ENCODE results near the gene CRIM1.

Gene CRIM1

GRCh38 chr2:36560726-36561125 is 205.1 kb downstream of the CRIM1 start:
- DNase-seq (ENCODE audit: low spot score): no peak

- DNase-seq (ENCODE audit: low spot score): peak; percentile 12
These were observed 205.8 kb downstream of the CRIM1 start for GRCh38 chr2:36561237-36561944.

- peak; percentile 25 for DNase-seq (ENCODE audit: low spot score)
These were observed 206.7 kb downstream of the CRIM1 start for GRCh38 chr2:36562240-36562639.

- DNase-seq (ENCODE audit: low spot score): peak; percentile 86
These were observed 207.5 kb downstream of the CRIM1 start for GRCh38 chr2:36562973-36563532.

- peak; percentile 79 for DNase-seq (ENCODE audit: low spot score)
These were observed 208.9 kb downstream of the CRIM1 start for GRCh38 chr2:36564377-36564930.

- DNase-seq (ENCODE audit: low spot score): no peak
These were observed 210.1 kb downstream of the CRIM1 start for GRCh38 chr2:36565712-36566111.

GRCh38 chr2:36566887-36567286 is 211.3 kb downstream of the CRIM1 start:
- no peak for DNase-seq (ENCODE audit: low spot score)

GRCh38 chr2:36567711-36568408 is 212.3 kb downstream of the CRIM1 start:
- no peak for DNase-seq (ENCODE audit: low spot score)

- DNase-seq (ENCODE audit: low spot score): peak; percentile 26
These were observed 213.1 kb downstream of the CRIM1 start for GRCh38 chr2:36568516-36569246.

- DNase-seq (ENCODE audit: low spot score): peak; percentile 57
These were observed 213.8 kb downstream of the CRIM1 start for GRCh38 chr2:36569267-36569856.

- DNase-seq (ENCODE audit: low spot score): no peak
These were observed 214.8 kb downstream of the CRIM1 start for GRCh38 chr2:36570416-36570815.

GRCh38 chr2:36572054-36572718 is 216.6 kb downstream of the CRIM1 start:
- DNase-seq (ENCODE audit: low spot score): no peak

- DNase-seq (ENCODE audit: low spot score): no peak
These were observed 217.1 kb downstream of the CRIM1 start for GRCh38 chr2:36572719-36573059.

- DNase-seq (ENCODE audit: low spot score): no peak
These were observed 217.6 kb downstream of the CRIM1 start for GRCh38 chr2:36573165-36573564.

GRCh38 chr2:36574560-36574959 is 219.0 kb downstream of the CRIM1 start:
- no peak for DNase-seq (ENCODE audit: low spot score)

- no peak for DNase-seq (ENCODE audit: low spot score)
These were observed 222.3 kb downstream of the CRIM1 start for GRCh38 chr2:36577884-36578283.

- no peak for DNase-seq (ENCODE audit: low spot score)
These were observed 223.0 kb downstream of the CRIM1 start for GRCh38 chr2:36578343-36579296.

- no peak for DNase-seq (ENCODE audit: low spot score)
These were observed 223.7 kb downstream of the CRIM1 start for GRCh38 chr2:36579297-36579664.

- DNase-seq (ENCODE audit: low spot score): no peak
These were observed 227.0 kb downstream of the CRIM1 start for GRCh38 chr2:36582538-36582937.

GRCh38 chr2:36582951-36583350 is 227.4 kb downstream of the CRIM1 start:
- DNase-seq (ENCODE audit: low spot score): no peak

Measured in pons (tissue), 1 donor.